Measurements from ENCODE around the gene BSN.

GRCh38 chr3:49531218-49531617 is 23.1 kb upstream of the BSN start:
- TF ChIP-seq CTCF (IDR thresholded peaks at IDR 0.05) (no peak), EZH2 (IDR thresholded peaks at IDR 0.05; ENCODE audit: borderline replicate concordance, insufficient read depth, low read depth, low read length, poor library complexity, severe bottlenecking) (no peak)
